Breast epithelium (tissue), 3 donors: ENCODE results near the gene NBEAL1.
"Not testable (repeated sequence)": the region's sequence is repeated elsewhere in the genome, so short reads cannot be mapped to it uniquely, and the experiment has no call there.

Experiments used
- CTCF ChIP-seq, 3 donors: fragments of 450-650 bp; IDR thresholded peaks; one replicate each; pipeline ENCODE4 v1.5.1; 2016 to 2017; ENCODE audit warnings: antibody characterized with exemption in 3 of 3, mild to moderate bottlenecking in 3 of 3, moderate library complexity in 3 of 3
- POLR2A ChIP-seq: fragments of 450-650 bp; IDR thresholded peaks from one replicate; pipeline ENCODE4 v1.6.1; 2016; ENCODE audit warnings: antibody characterized with exemption, mild to moderate bottlenecking, moderate library complexity
- POLR2AphosphoS5 ChIP-seq, 3 donors: sonication (generic); formaldehyde crosslinking; IDR thresholded peaks; one replicate each; pipeline ENCODE4 v1.6.1; 2017; ENCODE audit warnings: antibody characterized with exemption in 3 of 3

GRCh38 chr2:203190547-203190946, 175.9 kb downstream of the NBEAL1 start:
- not testable (repeated sequence) for TF ChIP-seq CTCF (IDR thresholded peaks at IDR 0.05); POLR2A; POLR2AphosphoS5 (IDR thresholded peaks at IDR 0.05)
